Measurements from ENCODE around the gene DUS2.
"Not testable (repeated sequence)": the region's sequence is repeated elsewhere in the genome, so short reads cannot be mapped to it uniquely, and the experiment has no call there.

DUS2 gene

GRCh38 chr16:68093816-68094613 lies 70.9 kb downstream of the DUS2 start:
- DNase-seq: no peak

GRCh38 chr16:68094614-68094934 lies 71.5 kb downstream of the DUS2 start:
- DNase-seq: no peak

GRCh38 chr16:68096491-68096890 lies 73.4 kb downstream of the DUS2 start:
- no peak for DNase-seq

DNA sequence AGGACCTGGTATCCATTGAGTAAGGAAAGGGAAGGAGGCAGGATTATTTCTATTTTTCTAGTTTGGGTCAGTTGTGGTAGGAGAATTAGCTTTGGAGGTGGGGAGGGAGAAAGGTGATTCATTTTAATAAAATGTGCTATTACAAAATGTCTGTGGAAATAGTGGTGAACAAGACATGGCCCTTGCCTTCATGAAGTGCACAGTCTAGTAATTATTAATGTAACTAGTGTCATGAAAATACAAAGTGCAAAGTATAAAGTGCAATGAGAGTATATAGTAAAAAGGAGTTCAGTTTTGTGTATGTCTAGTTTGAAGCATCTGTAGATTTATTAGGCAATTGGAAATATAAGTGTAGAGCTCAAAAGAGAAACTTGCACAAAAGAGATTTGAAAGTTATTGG lies 74.0 kb downstream of the DUS2 start:
- DNase-seq: no peak

- DNase-seq: no peak
Measured at GRCh38 chr16:68097895-68098294, 74.8 kb downstream of the DUS2 start.

- DNase-seq: no peak
Measured at GRCh38 chr16:68100488-68100887, 77.4 kb downstream of the DUS2 start.

GRCh38 chr16:68105611-68106010 lies 82.5 kb downstream of the DUS2 start:
- DNase-seq: no peak

DNA sequence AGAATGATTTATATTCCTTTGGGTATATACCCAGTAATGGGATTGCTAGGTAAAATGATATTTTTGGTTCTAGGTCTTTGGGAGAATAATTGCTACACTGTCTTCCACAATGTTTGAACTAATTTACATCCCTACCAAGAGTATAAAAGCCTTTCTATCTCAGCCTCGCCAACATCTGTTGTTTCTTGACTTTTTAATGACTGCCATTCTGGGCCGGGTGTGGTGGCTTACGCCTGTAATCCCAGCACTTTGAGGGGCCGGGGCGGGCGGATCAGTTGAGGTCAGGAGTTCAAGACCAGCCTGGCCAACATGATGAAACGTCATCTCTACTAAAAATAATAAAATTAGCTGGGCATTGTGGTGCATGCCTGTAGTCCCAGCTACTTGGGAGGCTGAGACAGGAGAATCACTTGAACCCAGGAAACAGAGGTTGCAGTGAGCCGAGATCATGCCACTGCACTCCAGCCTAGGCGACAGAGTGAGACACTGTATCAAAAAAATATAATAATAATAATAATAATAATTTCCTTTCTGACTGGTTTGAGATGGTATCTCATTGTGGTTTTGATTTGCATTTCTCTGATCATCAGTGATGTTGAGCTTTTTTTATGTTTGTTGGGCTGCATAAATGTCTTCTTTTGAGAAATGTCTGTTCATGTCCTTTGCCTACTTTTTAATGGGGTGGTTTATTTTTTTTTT lies 84.3 kb downstream of the DUS2 start:
- DNase-seq: not testable (repeated sequence)

DNA sequence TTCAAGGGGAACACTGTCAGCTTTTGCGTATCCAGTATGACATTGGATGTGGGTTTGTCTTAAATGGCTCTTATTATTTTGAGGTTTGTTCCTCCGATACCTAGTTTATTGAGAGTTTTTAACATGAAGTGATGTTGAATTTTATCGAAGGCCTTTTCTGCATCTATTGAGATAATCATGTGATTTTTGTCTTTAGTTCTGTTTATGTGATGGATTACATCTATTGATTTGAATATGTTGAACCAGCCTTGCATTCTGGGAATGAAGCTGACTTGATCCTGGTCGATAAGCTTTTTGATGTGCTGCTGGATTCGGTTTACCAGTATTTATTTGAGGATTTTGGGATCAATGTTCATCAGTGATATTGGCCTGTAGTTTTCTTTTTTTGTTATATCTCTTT lies 86.1 kb downstream of the DUS2 start:
- not testable (repeated sequence) for DNase-seq

- not testable (repeated sequence) for DNase-seq
Measured at GRCh38 chr16:68110611-68111010, 87.5 kb downstream of the DUS2 start.

- no peak for DNase-seq
Measured at GRCh38 chr16:68111379-68111778, 88.3 kb downstream of the DUS2 start.

- DNase-seq: no peak
Measured at GRCh38 chr16:68113059-68113761, 90.1 kb downstream of the DUS2 start.

DNA sequence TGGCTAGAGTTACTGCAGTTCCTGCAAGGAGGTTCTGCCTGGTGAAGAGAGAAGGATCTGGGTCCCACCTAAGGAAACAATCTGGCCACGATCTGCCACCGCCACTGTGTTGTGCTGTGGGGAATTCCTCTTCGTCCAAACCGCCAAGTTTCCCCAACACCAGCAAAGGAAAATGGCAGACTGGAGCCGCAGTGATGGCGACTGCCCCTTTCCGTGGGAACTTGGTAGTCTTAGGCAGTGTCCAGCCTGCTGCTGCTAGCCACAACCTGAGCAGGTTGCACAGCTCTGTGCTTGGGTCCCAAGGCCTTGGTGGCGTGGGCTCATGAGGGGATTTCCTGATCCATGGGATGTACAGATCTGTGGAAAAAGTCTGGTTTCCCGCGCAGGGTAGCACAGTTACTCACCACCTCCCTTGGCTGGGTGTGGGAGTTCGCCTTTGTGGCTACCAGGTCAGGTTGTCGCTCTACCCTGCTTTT lies 90.7 kb downstream of the DUS2 start:
- DNase-seq: no peak

GRCh38 chr16:68114939-68115338 lies 91.9 kb downstream of the DUS2 start:
- not testable (repeated sequence) for DNase-seq

- DNase-seq: no peak
Measured at GRCh38 chr16:68115851-68116250, 92.8 kb downstream of the DUS2 start.

- no peak for DNase-seq
Measured at GRCh38 chr16:68116256-68116867, 93.3 kb downstream of the DUS2 start.

GRCh38 chr16:68117884-68118283 lies 94.8 kb downstream of the DUS2 start:
- no peak for DNase-seq

DNA sequence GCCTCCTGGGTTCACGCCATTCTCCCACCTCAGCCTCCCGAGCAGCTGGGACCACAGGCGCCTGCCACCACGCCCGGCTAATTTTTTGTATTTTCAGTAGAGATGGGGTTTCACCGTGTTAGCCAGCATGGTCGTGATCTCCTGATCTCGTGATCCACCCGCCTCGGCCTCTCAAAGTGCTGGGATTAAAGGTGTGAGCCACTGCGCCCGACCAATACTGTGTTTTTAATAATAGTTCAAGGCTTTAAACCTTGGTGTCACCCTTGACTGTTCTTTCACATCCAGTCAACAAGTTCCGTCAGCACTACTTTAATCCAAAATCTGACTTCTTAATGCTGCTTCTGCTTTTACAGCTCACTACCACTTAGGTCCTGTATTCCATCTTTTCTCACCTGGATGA lies 95.9 kb downstream of the DUS2 start:
- DNase-seq: not testable (repeated sequence)

GRCh38 chr16:68120496-68120895 lies 97.4 kb downstream of the DUS2 start:
- DNase-seq: not testable (repeated sequence)

- no peak for DNase-seq
Measured at GRCh38 chr16:68126395-68126794, 103.3 kb downstream of the DUS2 start.

DNA sequence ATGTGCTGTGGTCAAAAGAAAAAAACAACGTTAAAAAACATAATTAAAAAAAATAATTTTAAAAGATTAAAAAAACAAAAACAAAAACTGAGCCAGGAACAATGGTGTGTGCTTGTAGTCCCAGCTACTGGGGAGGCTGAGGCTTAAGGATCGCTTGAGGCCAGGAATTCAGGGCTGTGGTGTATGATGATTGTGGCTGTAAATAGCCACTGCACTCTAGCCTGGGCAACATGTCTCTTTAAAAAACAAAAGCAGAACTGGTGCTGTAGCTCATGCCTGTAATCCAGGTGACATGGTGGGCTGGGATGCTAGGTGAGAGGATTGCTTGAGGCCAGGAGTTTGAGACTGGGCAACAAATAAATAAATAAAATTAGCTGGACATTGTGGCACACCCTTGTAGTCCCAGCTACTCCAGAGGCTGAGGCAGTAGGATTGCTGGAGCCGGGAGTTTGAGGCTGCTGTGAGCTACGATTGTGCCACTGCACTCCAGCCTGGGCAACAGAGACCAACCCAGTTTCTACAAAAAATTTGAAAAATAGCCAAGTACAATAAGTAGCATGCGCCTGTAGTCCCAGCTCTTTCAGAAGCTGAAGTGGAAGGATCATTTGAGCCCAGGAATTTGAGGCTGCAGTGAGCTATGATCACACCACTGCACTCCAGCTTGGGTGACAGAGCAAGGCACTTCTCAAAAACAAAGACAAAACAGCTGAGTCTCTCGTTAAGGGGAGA lies 105.7 kb downstream of the DUS2 start:
- DNase-seq: no peak
